DND-41 (cell line): ENCODE data around the gene SOX30.
"Not testable (repeated sequence)": the region's sequence is repeated elsewhere in the genome, so short reads cannot be mapped to it uniquely, and the experiment has no call there.

Experiments used
- ATAC-seq: fragments of 200-7000 bp; cut with Tn5 transposase; 3 replicates; pipeline ENCODE4 v1.9.1; 2021; ENCODE audit warnings: low read depth; ENCODE audit not compliant: insufficient read depth
- DNase-seq: peaks from one replicate; pipeline ENCODE4 v3.0.0-alpha.2; 2020
- H2AFZ ChIP-seq: 2 replicates; pipeline ENCODE4 v1.6.0; 2012; ENCODE audit warnings: low read depth, low read length
- H3K27ac ChIP-seq: 2 replicates; pipeline ENCODE4 v1.5.1; 2012; ENCODE audit warnings: low read length, inconsistent platforms
- H3K27me3 ChIP-seq: fragments of 200-600 bp; sonication (generic); 2 replicates; pipeline ENCODE4 v1.6.0; 2012; ENCODE audit warnings: low read length, mild to moderate bottlenecking, inconsistent platforms; ENCODE audit not compliant: insufficient read depth, poor library complexity
- H3K36me3 ChIP-seq: 2 replicates; pipeline ENCODE4 v1.5.1; 2012; ENCODE audit warnings: low read length, inconsistent platforms; ENCODE audit not compliant: insufficient read depth
- H3K4me1 ChIP-seq: 2 replicates; pipeline ENCODE4 v1.5.1; 2012; ENCODE audit warnings: mild to moderate bottlenecking, low read length; ENCODE audit not compliant: insufficient read depth
- H3K4me2 ChIP-seq: 2 replicates; pipeline ENCODE4 v1.6.0; 2012; ENCODE audit warnings: mild to moderate bottlenecking, moderate library complexity, low read length, inconsistent platforms; ENCODE audit not compliant: insufficient read depth
- H3K4me3 ChIP-seq, 2 experiments: fragments of 200-600 bp in 1 of 2; shearing (Covaris generic) in 1 of 2; 2 replicates each; pipeline ENCODE4 v1.5.1; 2012 to 2016; ENCODE audit warnings: inconsistent platforms in 2 of 2, low read length in 2 of 2, mild to moderate bottlenecking in 2 of 2, low read depth in 1 of 2, moderate library complexity in 1 of 2
- H3K79me2 ChIP-seq: 2 replicates; pipeline ENCODE4 v1.6.0; 2012; ENCODE audit warnings: low read length, inconsistent platforms; ENCODE audit not compliant: insufficient read depth
- H3K9ac ChIP-seq: 2 replicates; pipeline ENCODE4 v1.6.0; 2012; ENCODE audit warnings: low read depth, mild to moderate bottlenecking, inconsistent platforms, low read length, moderate library complexity
- H3K9me3 ChIP-seq: 2 replicates; pipeline ENCODE4 v1.5.1; 2012; ENCODE audit warnings: low read length, moderate library complexity, mild to moderate bottlenecking, inconsistent platforms; ENCODE audit not compliant: insufficient read depth, severe bottlenecking
- H4K20me1 ChIP-seq: 2 replicates; pipeline ENCODE4 v1.6.0; 2012; ENCODE audit warnings: low read length; ENCODE audit not compliant: insufficient read depth
- EZH2 ChIP-seq: IDR thresholded peaks from 3 replicates; pipeline ENCODE4 v1.6.1; 2012; ENCODE audit warnings: borderline replicate concordance, low read depth, mild to moderate bottlenecking, moderate library complexity, low read length, inconsistent platforms; ENCODE audit not compliant: severe bottlenecking
- TF ChIP-seq, protein P1 (sequence below): IDR thresholded peaks from 2 replicates; pipeline ENCODE4 v1.5.1; 2012; ENCODE audit warnings: borderline replicate concordance, low read length, moderate library complexity, mild to moderate bottlenecking; ENCODE audit not compliant: poor library complexity, severe bottlenecking; ENCODE audit errors: extremely low read depth

Gene SOX30

DNA sequence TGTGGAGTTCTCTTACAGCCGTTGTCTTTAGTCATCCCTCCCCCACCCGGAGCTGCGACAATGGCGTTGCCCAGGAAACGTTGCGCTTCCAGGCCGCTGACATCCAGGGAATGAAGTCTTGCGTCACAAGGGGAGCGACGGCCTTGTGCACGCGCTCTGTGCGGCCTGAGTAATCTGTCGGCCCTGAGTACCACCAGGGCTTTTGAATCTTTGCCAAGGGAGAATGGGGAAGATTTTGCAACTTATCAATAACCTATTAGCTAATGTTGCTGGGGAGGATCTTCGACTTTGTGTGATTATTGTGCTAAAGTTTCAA is at the start of gene SOX30:
SOX30 (minus strand) TSS at position 62 of the 316 bp plus-strand sequence. CDS start 360 bp downstream, outside the sequence.
- Histone ChIP-seq H3K27ac (no peak within 1 kb of the TSS), H3K4me3 (no peak within 1 kb of the TSS), H3K4me2 (no peak within 1 kb of the TSS), H2AFZ (no peak within 1 kb of the TSS), H4K20me1 (no peaks in the 10 kb centered on the region), H3K9ac (no peak within 1 kb of the TSS), H3K4me1 (no peaks in the 10 kb centered on the region), H3K36me3 (no peaks in the 10 kb centered on the region), H3K79me2 (no peaks in the 10 kb centered on the region), H3K9me3 (peaks cover 14% of the 10 kb centered on the region), H3K27me3 (no peaks in the 10 kb centered on the region)
- DNase-seq (no peak), ATAC-seq (no peak)
- TF ChIP-seq, protein P1, sequence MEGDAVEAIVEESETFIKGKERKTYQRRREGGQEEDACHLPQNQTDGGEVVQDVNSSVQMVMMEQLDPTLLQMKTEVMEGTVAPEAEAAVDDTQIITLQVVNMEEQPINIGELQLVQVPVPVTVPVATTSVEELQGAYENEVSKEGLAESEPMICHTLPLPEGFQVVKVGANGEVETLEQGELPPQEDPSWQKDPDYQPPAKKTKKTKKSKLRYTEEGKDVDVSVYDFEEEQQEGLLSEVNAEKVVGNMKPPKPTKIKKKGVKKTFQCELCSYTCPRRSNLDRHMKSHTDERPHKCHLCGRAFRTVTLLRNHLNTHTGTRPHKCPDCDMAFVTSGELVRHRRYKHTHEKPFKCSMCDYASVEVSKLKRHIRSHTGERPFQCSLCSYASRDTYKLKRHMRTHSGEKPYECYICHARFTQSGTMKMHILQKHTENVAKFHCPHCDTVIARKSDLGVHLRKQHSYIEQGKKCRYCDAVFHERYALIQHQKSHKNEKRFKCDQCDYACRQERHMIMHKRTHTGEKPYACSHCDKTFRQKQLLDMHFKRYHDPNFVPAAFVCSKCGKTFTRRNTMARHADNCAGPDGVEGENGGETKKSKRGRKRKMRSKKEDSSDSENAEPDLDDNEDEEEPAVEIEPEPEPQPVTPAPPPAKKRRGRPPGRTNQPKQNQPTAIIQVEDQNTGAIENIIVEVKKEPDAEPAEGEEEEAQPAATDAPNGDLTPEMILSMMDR: no peak
- TF ChIP-seq EZH2: no peak

GRCh38 chr5:157698674-157699073 is 46.4 kb upstream of the SOX30 start:
- not testable (repeated sequence) for H2AFZ ChIP-seq, H3K79me2 ChIP-seq, H3K27ac ChIP-seq, H4K20me1 ChIP-seq, DNase-seq, H3K4me2 ChIP-seq, H3K36me3 ChIP-seq, H3K27me3 ChIP-seq, H3K4me3 ChIP-seq, H3K9ac ChIP-seq, H3K4me1 ChIP-seq, ATAC-seq
- H3K9me3 ChIP-seq: peaks cover 20% of the 10 kb centered on the region

- H4K20me1 ChIP-seq, H2AFZ ChIP-seq, DNase-seq, H3K9ac ChIP-seq, H3K4me3 ChIP-seq, H3K27me3 ChIP-seq, H3K36me3 ChIP-seq, H3K27ac ChIP-seq, H3K79me2 ChIP-seq, H3K4me2 ChIP-seq, H3K4me1 ChIP-seq, ATAC-seq: not testable (repeated sequence)
- peaks cover 20% of the 10 kb centered on the region for H3K9me3 ChIP-seq
Measured at GRCh38 chr5:157696154-157696553, 43.9 kb upstream of the SOX30 start.

DNA sequence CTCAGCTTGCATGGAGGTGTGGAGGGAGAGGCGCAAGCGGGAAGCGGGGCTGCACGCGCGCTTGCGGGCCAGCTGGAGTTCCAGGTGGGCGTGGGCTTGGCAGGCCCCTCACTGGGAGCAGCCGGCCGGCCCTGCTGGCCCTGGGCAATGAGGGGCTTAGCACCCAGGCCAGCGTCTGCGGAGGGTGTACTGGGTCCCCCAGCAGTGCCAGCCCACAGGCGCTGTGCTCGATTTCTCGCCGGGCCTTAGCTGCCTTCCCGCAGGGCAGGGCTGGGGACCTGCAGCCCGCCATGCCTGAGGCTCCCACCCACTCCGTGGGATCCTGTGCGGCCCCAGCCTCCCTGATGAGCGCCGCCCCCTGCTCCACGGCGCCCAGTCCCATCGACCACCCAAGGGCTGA is 41.6 kb upstream of the SOX30 start:
- H3K4me3 ChIP-seq, ATAC-seq: not testable (repeated sequence)
- peaks cover 11% of the 10 kb centered on the region for H3K9me3 ChIP-seq

DNA sequence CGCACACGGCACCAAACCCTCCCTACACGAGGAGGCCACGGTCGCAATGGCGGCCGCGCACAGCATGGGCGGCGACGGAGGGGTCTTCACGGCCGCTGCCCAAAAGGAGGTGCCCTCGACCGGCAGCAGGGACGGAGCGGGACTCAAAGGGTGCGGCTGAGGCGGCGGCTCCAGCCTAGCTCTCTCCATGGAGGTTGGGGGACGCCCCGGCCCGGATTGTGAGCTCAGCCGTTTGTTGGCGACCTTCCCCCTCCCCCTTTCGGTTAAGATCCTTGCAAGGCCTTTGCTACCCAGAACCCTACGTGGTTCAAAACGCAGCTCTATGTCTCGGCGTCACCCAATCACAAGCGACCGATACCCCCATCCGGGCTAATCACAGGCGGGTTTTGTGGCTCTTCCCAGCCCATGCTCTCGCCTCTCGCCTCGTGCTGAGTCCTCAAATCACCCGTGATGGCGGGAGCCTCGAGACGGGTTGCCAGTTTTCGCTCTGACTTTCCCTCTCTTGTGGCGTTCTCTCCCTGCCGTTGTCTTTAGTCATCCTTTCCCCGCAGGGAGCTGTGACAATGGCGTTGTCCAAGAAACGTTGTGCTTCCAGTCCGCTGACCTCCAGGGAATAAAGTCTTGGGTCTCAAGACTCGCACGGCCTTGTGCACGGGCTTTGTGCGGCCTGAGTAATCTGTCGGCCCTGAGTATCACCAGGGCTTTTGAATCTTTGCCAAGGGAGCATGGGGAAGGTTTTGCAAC is 38.6 kb upstream of the SOX30 start:
- Histone ChIP-seq H4K20me1 (no peaks in the 10 kb centered on the region), H3K4me3 (no peak overlapping the region), H3K36me3 (no peaks in the 10 kb centered on the region), H3K27ac (no peak overlapping the region), H3K9me3 (no peaks in the 10 kb centered on the region), H3K4me2 (no peak overlapping the region), H3K27me3 (no peaks in the 10 kb centered on the region), H3K79me2 (no peaks in the 10 kb centered on the region), H3K4me1 (no peaks in the 10 kb centered on the region), H2AFZ (no peak overlapping the region), H3K9ac (no peak overlapping the region)
- DNase-seq (no peak), ATAC-seq (no peak)
- TF ChIP-seq EZH2: no peak
- TF ChIP-seq, protein P1: no peak

More for the DNA sequence above, 41.6 kb upstream of the SOX30 start:
- H3K36me3 ChIP-seq, H3K79me2 ChIP-seq, H2AFZ ChIP-seq, H3K4me2 ChIP-seq, H3K9ac ChIP-seq, H3K27me3 ChIP-seq, H3K4me1 ChIP-seq, DNase-seq, H3K27ac ChIP-seq, H4K20me1 ChIP-seq: not testable (repeated sequence)
